Middle frontal gyrus (tissue), 1 donor: Measurements from ENCODE around the gene ZDHHC9.

Source experiments
- DNase-seq: peaks from one replicate; pipeline ENCODE4 v3.0.0-alpha.2; 2015; ENCODE audit warnings: low spot score; ENCODE audit errors: extremely low spot score

The ZDHHC9 gene

GRCh38 chrX:129823115-129823514 lies 20.6 kb downstream of the ZDHHC9 start:
- no peak for DNase-seq

DNA sequence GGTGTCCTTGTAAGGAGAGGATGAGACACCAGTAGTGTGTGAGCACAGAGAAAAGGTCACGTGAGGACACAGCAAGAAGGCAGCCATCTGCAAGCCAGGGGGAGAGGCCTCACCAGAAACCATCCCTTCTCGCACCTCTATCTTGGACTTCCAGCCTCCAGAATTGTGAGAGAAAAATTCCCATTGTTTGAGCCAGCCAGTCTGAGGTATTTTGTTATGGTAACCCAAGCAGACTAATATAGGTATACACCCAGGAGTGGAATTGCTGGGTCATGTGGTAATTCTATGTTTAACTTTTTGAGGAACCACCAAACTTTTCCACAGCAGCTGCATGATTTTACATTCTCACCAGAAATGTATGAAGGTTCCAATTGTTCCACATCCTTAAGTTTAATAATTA lies 25.6 kb downstream of the ZDHHC9 start:
- DNase-seq: no peak

- no peak for DNase-seq
Observed at GRCh38 chrX:129813662-129814368, 29.9 kb downstream of the ZDHHC9 start.

DNA sequence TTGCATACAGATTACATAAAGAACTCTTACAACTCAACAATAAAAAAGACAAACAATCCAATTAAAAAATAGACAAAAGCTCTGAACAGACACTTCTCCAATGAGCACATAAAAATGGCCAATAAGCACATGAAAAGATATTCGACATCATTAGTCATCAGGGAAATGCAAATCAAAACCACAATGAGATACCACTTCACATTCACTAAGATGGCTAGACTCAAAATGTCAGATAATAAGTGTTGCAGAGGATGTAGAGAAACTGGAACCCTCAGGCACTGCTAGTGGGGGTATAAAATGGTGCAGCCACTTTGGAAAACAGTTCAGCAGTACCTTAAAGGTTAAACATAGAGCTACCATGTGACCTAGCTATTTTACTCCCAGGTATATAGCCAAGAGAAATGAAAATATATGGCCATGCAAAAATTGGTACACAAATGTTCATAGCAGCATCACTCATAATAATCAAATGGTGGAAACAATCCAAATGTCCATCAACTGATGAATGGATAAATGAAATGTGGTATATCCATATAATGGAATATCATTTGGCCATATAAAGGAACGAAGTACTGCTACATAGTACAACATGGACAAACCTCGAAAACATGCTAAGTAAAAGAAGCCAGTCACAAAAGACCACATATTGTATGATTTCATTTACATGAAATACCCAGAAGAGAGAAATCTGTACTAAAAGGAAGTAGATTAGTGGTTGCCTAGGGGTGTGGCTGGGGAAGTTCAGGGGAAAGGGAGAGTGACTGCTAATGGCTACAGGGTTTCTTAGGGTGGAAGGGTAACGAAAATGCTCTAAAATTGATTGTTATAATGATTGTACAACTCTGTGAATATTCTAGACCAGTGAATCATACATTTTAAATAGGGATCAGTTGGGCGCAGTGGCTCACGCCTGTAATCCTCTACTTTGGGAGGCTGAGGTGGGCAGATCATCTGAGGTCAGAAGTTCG lies 34.6 kb downstream of the ZDHHC9 start:
- DNase-seq: no peak

- DNase-seq: no peak
Observed at GRCh38 chrX:129808158-129808828, 35.4 kb downstream of the ZDHHC9 start.

GRCh38 chrX:129804806-129805205 lies 38.9 kb downstream of the ZDHHC9 start:
- DNase-seq: no peak

GRCh38 chrX:129802863-129803262 lies 40.8 kb downstream of the ZDHHC9 start:
- no peak for DNase-seq

DNA sequence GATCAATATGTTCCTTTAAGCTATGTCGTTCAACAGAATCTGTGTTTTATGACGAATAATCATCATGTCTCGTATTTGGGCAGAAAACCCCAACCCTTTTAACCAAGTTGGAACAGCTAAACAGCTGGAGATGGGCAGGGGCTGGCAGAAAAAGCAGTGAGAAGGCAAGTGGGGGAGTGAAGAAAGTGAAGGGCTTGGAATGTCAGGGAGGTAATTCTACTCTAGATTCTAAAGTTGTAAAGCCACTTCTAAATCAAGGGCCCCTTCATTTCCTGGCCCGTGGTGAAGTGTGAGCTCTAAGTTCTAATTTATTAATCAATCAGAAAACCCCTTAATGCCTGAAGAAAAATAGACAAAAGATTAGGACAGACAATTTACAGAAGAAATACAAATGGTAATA lies 43.5 kb downstream of the ZDHHC9 start:
- DNase-seq: no peak

DNA sequence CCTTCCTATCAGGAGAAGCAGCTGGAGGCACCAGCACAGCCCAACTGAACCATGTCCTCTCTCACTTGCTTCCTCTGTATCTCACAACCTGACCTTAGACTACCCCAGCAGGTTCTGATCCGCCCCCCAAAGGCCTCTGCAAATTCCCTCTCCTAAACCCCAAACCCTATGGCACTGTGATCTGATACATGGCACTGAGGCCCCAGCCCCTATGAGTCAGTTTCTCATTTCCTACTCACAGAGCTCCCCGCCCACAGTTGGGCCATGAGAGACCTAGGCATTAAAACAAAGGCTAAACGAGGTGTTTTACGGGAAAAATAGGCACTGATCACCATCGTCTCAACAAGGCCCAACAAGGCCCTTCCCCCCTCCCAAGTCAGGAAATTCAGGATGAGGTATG lies 44.8 kb downstream of the ZDHHC9 start:
- no peak for DNase-seq

DNA sequence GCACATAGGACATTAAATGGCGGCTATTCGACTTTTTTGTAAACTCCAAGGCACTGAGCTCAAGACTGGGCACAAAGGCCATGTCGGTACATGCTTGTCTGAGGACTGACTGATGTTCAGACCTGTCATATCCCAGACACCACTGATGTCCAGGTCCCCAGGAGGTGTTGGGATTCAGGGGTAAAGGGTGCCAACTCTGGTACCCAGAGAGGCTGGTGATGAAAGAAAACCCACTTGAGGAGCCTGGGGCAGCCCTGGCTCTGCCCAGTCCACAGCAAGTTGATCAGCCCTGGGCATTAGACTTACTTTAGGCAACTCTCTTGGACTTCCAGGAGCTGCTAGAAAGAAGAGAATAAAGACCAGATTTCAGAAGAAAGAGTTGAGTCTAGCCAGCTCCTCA lies 45.2 kb downstream of the ZDHHC9 start:
- DNase-seq: no peak

DNA sequence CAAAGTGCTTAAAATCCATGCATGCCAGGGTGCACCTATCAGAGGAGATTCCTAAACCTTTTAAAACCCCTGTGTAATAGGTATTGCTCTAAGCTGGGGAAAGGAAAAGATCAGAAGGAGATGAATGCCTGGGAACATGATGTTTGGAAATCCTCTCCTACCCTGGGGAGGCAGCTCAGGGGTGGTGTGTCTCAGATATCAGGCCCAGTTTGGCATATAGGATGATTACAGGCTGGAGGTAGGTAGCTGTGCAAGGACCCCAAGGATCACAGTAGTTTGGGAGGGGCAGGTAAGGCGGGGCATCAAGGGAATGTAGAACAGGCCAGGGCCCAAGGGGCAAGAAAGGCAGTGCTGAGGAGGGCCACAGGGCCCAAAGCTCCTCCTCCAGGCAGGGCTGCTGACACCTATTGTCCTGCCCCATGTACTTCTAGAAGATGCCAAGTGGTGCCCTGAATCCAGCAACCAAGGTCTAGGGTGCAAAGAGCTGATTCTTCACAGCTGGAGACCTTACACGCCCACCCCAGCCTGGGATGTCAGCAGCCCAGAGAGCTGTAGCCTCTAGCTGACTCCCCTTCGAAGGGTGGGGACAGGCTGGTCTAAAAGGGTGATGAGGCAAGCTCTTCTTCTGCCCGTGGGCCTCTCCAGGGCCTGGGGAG lies 46.3 kb downstream of the ZDHHC9 start:
- no peak for DNase-seq

GRCh38 chrX:129795584-129795983 lies 48.1 kb downstream of the ZDHHC9 start:
- DNase-seq: no peak

GRCh38 chrX:129793604-129794191 lies 50.0 kb downstream of the ZDHHC9 start:
- DNase-seq: no peak

- no peak for DNase-seq
Observed at GRCh38 chrX:129792586-129793291, 50.9 kb downstream of the ZDHHC9 start.

- DNase-seq: no peak
Observed at GRCh38 chrX:129791961-129792570, 51.6 kb downstream of the ZDHHC9 start.

- DNase-seq: no peak
Observed at GRCh38 chrX:129791336-129791735, 52.4 kb downstream of the ZDHHC9 start.

DNA sequence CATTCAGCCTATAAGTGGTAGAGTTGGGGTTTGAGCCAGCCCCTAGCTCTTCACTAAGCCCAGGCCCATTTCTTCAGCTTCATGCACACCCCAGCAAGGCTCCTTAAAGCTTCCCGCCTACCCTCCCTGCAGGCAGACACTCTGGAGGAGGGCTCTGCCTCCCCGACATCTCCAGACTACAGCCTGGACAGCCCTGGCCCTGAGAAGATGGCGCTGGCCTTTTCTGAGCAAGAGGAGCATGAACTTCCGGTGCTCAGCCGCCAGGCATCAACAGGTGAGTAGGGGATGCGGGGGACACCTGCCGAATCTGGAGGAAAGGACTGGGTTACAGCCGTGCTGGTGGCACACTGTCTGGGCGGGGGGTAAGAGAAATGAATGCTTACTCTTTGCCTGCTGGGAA lies 52.9 kb downstream of the ZDHHC9 start:
- DNase-seq: no peak

- no peak for DNase-seq
Observed at GRCh38 chrX:129790146-129790545, 53.5 kb downstream of the ZDHHC9 start.

DNA sequence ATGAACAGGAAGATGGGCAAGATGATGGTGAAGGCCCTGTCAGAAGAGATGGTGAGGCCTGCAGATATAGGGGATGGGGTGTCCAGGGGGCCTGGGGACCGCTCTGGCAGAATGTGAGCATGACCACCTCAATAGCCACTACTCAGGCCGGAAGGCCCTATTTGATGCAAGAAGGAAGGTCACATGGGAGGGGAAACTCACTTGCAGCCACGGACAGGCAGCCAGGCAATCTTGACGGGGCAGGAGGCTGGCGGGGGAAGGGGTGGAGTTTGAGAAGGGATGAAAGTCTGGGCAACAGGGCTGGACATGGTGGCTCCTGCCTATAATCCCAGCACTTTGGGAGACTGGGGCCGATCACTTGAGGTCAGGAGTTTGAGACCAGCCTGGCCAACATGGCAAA lies 55.2 kb downstream of the ZDHHC9 start:
- no peak for DNase-seq
